Measurements from ENCODE around the gene AFG3L2.
A peak's percentile ranks its signal among the peaks of the same experiment; 100 is the strongest.
"Not testable (repeated sequence)": the region's sequence is repeated elsewhere in the genome, so short reads cannot be mapped to it uniquely, and the experiment has no call there.

Gene AFG3L2

DNA sequence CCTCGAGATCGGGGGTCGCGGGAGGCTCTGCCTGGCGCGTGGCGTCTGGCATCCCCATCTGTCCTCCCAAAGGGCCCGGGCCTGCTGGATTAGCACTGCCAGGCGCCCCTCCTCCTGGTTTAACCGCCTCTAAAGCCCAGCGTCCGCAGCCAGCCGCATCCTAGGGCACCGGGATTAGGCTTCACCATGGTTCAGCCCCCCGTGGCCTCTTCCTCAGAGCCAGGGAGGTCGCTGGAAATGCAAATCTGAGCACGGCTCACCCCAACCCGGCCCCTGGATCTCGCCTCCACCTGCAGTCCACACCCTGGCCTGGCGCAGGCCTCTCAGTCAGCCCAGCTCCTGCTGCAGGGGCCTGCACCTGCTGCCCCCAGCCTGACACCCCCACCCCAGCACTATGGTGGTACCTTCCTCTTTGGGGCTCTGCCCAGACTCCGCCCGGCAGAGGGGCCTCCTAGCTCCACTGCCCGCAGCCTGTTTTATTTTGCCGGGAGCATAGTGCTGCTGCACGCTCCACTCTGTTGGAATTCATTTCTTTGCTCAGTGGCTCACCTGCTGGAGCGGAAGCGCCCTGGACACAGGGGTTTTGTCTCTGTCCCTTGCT is 43.9 kb upstream of the AFG3L2 start:
- TF ChIP-seq, protein P1, sequence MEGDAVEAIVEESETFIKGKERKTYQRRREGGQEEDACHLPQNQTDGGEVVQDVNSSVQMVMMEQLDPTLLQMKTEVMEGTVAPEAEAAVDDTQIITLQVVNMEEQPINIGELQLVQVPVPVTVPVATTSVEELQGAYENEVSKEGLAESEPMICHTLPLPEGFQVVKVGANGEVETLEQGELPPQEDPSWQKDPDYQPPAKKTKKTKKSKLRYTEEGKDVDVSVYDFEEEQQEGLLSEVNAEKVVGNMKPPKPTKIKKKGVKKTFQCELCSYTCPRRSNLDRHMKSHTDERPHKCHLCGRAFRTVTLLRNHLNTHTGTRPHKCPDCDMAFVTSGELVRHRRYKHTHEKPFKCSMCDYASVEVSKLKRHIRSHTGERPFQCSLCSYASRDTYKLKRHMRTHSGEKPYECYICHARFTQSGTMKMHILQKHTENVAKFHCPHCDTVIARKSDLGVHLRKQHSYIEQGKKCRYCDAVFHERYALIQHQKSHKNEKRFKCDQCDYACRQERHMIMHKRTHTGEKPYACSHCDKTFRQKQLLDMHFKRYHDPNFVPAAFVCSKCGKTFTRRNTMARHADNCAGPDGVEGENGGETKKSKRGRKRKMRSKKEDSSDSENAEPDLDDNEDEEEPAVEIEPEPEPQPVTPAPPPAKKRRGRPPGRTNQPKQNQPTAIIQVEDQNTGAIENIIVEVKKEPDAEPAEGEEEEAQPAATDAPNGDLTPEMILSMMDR (IDR thresholded peaks at IDR 0.05; ENCODE audit: control extremely low read depth, extremely low read depth, low read depth, missing control alignments), result no peak
- DNase-seq (ENCODE audit: extremely low spot score), result peak; percentile 39
- ChIA-PET CTCF (interaction anchor here (1.9 kb wide), 1 partner anchor 11 kb away, joined by 5 read pairs; no protein-coding TSS in a partner anchor), POLR2A (interaction anchor here (0.5 kb wide), 1 partner anchor 463 kb away, joined by 3 read pairs; no protein-coding TSS in a partner anchor)

DNA sequence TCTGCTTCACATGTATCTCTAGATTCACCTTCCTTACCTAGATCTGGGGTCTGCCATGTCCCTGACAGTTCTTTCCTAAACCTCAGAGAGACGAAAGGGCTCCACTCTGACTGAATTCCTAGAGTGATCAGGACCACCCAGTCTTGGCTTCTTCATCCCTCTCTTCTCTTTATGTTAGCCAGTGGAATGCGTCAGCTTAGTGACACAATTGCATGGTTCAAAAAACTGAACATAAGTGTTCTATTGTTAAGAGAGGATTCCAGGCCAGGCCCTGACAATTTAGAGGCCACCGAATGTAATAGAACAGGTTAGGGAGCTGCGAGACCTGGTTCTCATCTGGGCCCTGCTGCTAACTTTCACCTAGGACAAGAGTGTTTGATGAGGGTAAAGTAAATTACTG is 40.7 kb upstream of the AFG3L2 start:
- ChIA-PET POLR2A (no interaction called here), CTCF (interaction anchor here (1.0 kb wide), 1 partner anchor 25 kb away, joined by 3 read pairs; no protein-coding TSS in a partner anchor)
- TF ChIP-seq, protein P1 (IDR thresholded peaks at IDR 0.05; ENCODE audit: control extremely low read depth, extremely low read depth, low read depth, missing control alignments), result no peak
- no peak for DNase-seq (ENCODE audit: extremely low spot score)

DNA sequence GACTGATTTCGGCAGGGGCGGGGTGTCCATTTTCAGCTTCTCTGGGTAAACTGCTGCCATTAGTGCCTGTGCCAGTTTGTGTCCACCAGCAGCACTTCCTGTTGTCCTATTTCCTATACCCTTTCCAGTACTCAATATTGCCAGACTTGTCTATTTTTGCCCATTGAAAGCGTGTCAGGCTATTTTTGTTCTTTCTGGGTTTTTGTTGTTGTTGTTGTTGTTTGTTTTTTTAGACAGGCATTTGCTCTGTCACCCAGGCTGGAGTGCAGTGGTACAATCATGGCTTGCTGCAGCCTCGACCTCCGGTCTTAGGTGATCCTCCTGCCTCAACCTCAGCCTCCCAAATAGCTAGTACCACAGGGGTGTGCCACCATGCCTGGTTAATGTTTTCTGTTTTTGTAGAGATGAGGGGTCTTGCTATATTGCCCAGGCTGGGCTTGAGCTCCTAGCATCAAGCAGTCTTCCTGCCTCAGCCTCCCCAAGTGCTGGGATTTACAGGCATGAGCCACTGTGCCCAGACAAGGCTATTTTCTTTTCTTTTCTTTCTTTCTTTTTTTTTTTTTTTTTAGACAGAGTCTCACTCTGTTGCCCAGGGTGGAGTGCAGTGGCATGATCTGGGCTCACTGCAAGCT is 39.2 kb upstream of the AFG3L2 start:
- ChIA-PET CTCF (no interaction called here), POLR2A (no interaction called here)
- no peak for DNase-seq (ENCODE audit: extremely low spot score)
- TF ChIP-seq, protein P1 (IDR thresholded peaks at IDR 0.05; ENCODE audit: control extremely low read depth, extremely low read depth, low read depth, missing control alignments), result no peak

DNA sequence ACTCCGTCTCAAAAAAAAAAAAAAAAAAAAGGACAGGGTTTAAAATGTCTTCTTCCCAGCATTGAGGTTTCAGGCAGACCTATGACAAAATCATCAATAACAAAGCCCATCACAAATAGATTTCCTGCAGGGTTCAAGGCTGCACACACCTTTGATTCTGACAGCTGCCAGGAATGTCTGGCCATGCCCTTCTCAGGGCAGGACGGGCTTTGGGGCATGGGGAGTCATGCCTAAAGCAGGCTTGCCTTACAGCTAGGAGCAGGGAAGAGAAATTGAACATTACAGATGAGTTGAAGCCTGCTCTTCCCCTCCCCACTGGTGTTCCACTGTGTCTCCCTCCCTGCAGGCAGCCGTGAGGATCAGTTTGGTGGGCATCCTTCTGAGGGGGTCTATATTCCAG is 34.4 kb upstream of the AFG3L2 start:
- ChIA-PET POLR2A (interaction anchor here (0.7 kb wide), 1 partner anchor 9 kb away, joined by 3 read pairs; no protein-coding TSS in a partner anchor), CTCF (no interaction called here)
- TF ChIP-seq, protein P1 (IDR thresholded peaks at IDR 0.05; ENCODE audit: control extremely low read depth, extremely low read depth, low read depth, missing control alignments), result no peak

DNA sequence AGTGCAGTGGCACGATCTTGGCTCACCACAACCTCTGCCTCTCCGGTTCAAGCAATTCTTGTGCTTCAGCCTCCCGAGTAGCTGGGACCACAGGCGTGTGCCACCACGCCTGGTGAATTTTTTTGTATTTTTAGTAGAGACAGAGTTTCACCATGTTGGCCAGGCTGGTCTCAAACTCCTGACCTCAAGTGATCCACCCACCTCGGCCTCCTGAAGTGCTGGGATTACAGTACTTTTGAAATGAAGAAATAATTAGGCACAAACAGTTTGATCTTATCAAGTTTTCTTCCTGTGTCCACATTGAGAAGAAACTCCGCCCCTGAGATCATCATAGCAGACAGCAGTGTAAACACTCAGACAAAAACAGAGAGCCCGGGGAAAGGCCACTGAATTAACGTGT is 33.7 kb upstream of the AFG3L2 start:
- CTCF ChIA-PET, result interaction anchor here (1.6 kb wide), 2 partner anchors 17 to 19 kb away, joined by 3 to 4 read pairs; no protein-coding TSS in a partner anchor
- DNase-seq (ENCODE audit: extremely low spot score); POLR2A ChIA-PET: not testable (repeated sequence)

More for the DNA sequence above, 34.4 kb upstream of the AFG3L2 start:
- no peak for DNase-seq (ENCODE audit: extremely low spot score)

DNA sequence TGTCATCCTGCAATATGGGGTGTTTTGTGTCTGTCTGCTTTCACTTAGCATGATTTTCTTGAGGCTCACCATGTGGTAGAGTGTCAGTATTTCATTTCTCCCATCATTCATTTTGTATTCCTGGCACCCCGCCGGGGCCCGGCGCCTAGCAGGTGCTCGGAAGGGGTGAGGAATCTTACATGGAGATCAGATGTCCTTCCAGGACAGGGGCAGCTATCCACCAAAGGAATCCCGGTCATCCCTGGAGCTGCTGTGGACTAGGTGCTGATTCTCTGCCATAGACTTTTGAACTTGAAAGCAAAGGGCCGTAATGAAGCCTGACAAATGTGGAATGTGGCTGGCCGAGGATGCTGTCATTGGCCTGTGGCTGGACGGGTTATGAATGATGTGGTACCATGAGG is 33.1 kb upstream of the AFG3L2 start:
- CTCF ChIA-PET, result interaction anchor here (0.9 to 1.6 kb wide), 4 partner anchors 10 to 19 kb away, joined by 3 to 5 read pairs (median 4); no protein-coding TSS in a partner anchor
- TF ChIP-seq, protein P1 (IDR thresholded peaks at IDR 0.05; ENCODE audit: control extremely low read depth, extremely low read depth, low read depth, missing control alignments), result no peak
- no peak for DNase-seq (ENCODE audit: extremely low spot score)
- POLR2A ChIA-PET, result no interaction called here

DNA sequence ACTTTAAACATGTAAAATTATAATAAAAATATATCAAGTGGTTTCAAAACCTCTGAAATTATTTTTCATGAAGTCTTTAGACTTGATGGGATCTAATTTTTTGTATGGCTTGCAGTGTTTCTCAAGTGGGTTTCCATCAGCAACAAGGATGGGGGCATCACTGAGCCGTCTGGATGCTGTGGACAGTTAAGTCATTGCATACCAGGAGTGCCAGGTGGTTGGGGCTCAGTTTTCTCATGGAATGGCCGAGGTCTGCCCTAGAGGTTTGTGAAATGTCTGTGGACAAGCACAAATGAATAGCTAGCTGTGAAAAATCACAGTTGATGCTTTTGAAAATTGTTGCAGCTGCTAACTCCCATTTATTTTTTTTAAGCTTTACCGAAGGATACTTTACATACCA is 32.4 kb upstream of the AFG3L2 start:
- ChIA-PET CTCF (interaction anchor here (0.9 to 1.6 kb wide), 4 partner anchors 10 to 18 kb away, joined by 3 to 5 read pairs (median 4); no protein-coding TSS in a partner anchor), POLR2A (no interaction called here)
- TF ChIP-seq, protein P1 (IDR thresholded peaks at IDR 0.05; ENCODE audit: control extremely low read depth, extremely low read depth, low read depth, missing control alignments), result no peak
- DNase-seq (ENCODE audit: extremely low spot score), result no peak

Data from GM10248 (cell line).